Fibroblast of villous mesenchyme (primary cell): Measurements from ENCODE around the gene DIO2. TPM values are rescaled to one million over a fixed set of nuclear protein-coding genes. Genes with fewer than 3 reads are reported as not detected.

Source experiments
- DNase-seq: peaks from one replicate; pipeline ENCODE4 v3.0.0-alpha.2; 2010; ENCODE audit warnings: low read depth
- H3K4me3 ChIP-seq: 2 replicates; pipeline ENCODE4 v1.5.1; 2011; ENCODE audit warnings: low read depth, mild to moderate bottlenecking, low read length
- CTCF ChIP-seq: IDR thresholded peaks from 2 replicates; pipeline ENCODE4 v1.5.1; 2012; ENCODE audit warnings: low read depth, mild to moderate bottlenecking, low read length; ENCODE audit not compliant: insufficient read depth
- total RNA-seq: library from RNA; depleted of rRNA; stranded (reverse); fragments of >200 nt; gene quantifications from 2 replicates; pipeline ENCODE4 v1.2.3, GENCODE V29; 2012

The DIO2 gene
- total RNA-seq, 1 donor, result 31.5 TPM

DNA sequence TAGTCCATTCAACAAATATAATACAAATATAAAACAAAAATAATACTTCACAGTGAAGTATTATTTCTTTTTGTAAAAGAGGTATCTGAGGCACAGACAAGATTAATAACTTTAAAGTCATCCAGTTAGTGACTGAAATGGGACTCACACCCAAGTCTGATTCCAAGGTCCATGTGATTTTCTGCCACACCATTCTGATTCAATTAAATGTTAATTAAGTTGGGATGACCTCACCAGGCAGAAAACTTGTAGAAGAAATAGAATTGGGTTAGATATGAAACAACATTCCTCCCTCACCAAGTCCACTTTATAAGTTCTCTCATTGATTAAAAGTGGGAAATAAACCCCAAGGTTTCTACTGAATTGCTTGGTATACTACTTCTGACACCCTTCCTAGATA, 34.4 kb downstream of the DIO2 start:
- no peak for TF ChIP-seq CTCF
- no peak overlapping the region for H3K4me3 ChIP-seq
- DNase-seq, result no peak

- no peak for DNase-seq
- no peak for TF ChIP-seq CTCF
- no peak overlapping the region for H3K4me3 ChIP-seq
Measured at GRCh38 chr14:80172375-80173051, 38.8 kb downstream of the DIO2 start.

GRCh38 chr14:80167793-80168448, 43.4 kb downstream of the DIO2 start:
- DNase-seq, result no peak
- TF ChIP-seq CTCF, result no peak

DNA sequence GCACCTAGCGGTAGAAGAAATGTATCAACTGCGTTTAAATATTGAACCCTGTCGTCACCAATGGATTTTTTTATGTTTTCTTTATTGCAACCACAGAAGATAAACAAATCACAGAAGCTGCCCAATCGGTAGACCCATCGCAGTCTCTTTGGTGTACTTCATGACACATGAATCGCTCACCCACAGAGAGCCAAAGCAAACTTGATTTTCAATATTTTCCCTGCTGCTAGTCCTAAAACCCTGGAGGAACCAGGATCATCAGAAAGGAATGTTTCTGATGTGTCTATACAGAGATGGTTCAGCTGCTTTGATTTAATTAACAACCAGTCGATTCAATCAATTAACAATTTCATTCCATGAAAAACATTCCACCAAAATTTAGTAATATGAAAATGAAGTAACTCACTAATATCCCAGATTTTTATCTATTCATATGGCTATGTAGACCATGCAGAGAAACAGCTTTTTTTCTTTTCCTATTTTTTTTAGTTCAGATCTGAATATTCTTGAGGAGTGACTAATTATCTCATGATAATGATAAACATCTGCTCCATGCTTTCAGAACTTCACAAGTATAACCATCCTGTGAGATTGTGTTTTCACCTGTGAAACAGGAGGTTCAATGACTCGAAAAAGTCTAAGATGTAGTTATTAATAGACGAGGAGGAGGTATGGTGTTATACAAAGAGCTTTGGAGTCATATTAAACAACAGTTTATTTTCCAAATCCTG, 46.1 kb downstream of the DIO2 start:
- TF ChIP-seq CTCF, result no peak
- DNase-seq, result no peak
- H3K4me3 ChIP-seq, result no peak overlapping the region

More at GRCh38 chr14:80167793-80168448, 43.4 kb downstream of the DIO2 start:
- H3K4me3 ChIP-seq, result no peak overlapping the region

- no peak for TF ChIP-seq CTCF
- no peak overlapping the region for H3K4me3 ChIP-seq
- DNase-seq, result no peak
Measured at GRCh38 chr14:80152763-80153162, 58.5 kb downstream of the DIO2 start.

DNA sequence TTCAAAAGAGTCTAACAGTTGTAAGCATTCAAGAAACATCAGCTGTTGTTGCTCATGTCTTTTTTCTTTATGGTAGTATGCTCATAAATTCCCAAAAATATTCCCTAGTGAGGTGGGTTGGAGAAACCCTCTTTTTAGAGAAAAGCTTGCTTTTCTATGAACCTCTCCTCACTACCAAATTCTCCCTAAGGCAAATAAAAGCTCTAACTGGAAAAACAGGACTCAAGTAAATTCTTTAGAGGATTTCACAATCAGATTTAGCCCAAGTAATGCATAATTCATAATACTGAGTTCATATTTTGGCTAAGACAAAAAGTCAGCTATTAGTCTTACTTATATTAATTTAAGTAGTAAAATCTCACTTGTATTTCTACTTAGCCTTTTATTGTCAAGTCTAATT, 59.1 kb downstream of the DIO2 start:
- H3K4me3 ChIP-seq, result no peak overlapping the region
- no peak for TF ChIP-seq CTCF
- no peak for DNase-seq
